ENCODE results near the gene ZNG1F.
"Not testable (repeated sequence)": the region's sequence is repeated elsewhere in the genome, so short reads cannot be mapped to it uniquely, and the experiment has no call there.

DNA sequence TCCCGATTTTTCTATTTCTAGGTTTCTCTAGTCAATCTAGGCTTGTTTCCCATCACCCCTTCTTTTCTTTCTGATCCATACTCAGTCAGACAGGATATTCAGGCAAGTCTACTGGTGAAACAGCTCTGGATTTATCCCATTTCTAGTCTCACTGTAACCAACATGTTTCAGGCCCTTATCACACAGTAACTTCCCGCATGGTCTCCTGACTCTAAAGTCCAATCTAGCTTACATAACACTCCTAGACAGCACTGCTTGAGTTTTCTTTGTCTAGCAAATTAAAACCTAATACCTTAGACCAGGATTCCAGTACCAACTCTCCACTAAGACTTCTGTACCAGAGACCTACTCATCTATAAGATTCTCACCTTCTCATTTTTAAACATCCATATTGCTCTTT is 47.2 kb downstream of the ZNG1F start:
- TF ChIP-seq, protein P1, sequence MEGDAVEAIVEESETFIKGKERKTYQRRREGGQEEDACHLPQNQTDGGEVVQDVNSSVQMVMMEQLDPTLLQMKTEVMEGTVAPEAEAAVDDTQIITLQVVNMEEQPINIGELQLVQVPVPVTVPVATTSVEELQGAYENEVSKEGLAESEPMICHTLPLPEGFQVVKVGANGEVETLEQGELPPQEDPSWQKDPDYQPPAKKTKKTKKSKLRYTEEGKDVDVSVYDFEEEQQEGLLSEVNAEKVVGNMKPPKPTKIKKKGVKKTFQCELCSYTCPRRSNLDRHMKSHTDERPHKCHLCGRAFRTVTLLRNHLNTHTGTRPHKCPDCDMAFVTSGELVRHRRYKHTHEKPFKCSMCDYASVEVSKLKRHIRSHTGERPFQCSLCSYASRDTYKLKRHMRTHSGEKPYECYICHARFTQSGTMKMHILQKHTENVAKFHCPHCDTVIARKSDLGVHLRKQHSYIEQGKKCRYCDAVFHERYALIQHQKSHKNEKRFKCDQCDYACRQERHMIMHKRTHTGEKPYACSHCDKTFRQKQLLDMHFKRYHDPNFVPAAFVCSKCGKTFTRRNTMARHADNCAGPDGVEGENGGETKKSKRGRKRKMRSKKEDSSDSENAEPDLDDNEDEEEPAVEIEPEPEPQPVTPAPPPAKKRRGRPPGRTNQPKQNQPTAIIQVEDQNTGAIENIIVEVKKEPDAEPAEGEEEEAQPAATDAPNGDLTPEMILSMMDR (IDR thresholded peaks at IDR 0.05), result not testable (repeated sequence)
- not testable (repeated sequence) for TF ChIP-seq POLR2A (IDR thresholded peaks at IDR 0.05); POLR2AphosphoS5 (IDR thresholded peaks at IDR 0.05; ENCODE audit: insufficient read depth in 1 of 2, low read depth in 1 of 2)
